Bronchial epithelial cell (primary cell): ENCODE measurements around the gene CEP104. TPM values are rescaled to one million over a fixed set of nuclear protein-coding genes. Genes with fewer than 3 reads are reported as not detected.

Experiments used
- DNase-seq: peaks from one replicate; pipeline ENCODE4 v3.0.0-alpha.2; 2010; ENCODE audit warnings: low read depth
- FAIRE-seq: peaks from 2 replicates; lab custom pipeline; 2011; peaks lifted over from hg19 to GRCh38; lab: Jason Lieb, UNC
- H3K27me3 ChIP-seq: 2 replicates; pipeline ENCODE4 v1.5.1; 2011; ENCODE audit warnings: low read length; ENCODE audit not compliant: control insufficient read depth, insufficient read depth
- H3K36me3 ChIP-seq: 2 replicates; pipeline ENCODE4 v1.5.1; 2011; ENCODE audit warnings: low read length; ENCODE audit not compliant: control insufficient read depth, insufficient read depth
- H3K4me3 ChIP-seq: 2 replicates; pipeline ENCODE4 v1.5.1; 2011; ENCODE audit warnings: mild to moderate bottlenecking, low read depth, low read length, control low read depth
- total RNA-seq: library from RNA; depleted of rRNA; stranded (reverse); fragments of >200 nt; gene quantifications from 2 replicates; pipeline ENCODE4 v1.2.1, GENCODE V29; 2014
- TF ChIP-seq, protein P1 (sequence below): IDR thresholded peaks from 2 replicates; pipeline ENCODE4 v1.5.1; 2011; ENCODE audit warnings: mild to moderate bottlenecking, moderate library complexity, low read length, control low read depth, inconsistent platforms; ENCODE audit not compliant: insufficient read depth, severe bottlenecking

CEP104 gene
- total RNA-seq, 1 donor from 2014 or later: 15.3 TPM

DNA sequence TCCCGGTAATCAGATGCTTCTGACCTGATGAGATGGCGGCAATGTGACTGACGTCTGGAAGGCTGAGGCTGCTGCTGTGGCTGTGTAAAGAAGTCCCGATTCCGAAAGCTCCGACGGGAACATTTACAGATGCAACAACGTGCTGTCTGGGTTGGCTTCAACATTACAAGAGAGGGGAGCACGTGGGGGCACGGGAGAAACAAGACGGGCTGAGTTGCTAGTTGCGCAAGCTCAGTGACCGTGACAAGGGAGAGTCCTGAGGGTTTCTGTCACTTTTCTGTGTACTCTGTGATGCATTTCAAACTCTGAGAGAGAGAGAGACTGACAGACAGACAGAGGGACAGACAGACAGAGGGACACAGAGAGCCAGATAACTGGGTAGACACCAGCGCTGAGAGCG is 35.1 kb downstream of the CEP104 start:
- FAIRE-seq (no peak), DNase-seq (no peak)
- no peaks in the 10 kb centered on the region for H3K27me3 ChIP-seq
- no peak overlapping the region for H3K4me3 ChIP-seq
- peaks cover 15% of the 10 kb centered on the region for H3K36me3 ChIP-seq
- TF ChIP-seq, protein P1, sequence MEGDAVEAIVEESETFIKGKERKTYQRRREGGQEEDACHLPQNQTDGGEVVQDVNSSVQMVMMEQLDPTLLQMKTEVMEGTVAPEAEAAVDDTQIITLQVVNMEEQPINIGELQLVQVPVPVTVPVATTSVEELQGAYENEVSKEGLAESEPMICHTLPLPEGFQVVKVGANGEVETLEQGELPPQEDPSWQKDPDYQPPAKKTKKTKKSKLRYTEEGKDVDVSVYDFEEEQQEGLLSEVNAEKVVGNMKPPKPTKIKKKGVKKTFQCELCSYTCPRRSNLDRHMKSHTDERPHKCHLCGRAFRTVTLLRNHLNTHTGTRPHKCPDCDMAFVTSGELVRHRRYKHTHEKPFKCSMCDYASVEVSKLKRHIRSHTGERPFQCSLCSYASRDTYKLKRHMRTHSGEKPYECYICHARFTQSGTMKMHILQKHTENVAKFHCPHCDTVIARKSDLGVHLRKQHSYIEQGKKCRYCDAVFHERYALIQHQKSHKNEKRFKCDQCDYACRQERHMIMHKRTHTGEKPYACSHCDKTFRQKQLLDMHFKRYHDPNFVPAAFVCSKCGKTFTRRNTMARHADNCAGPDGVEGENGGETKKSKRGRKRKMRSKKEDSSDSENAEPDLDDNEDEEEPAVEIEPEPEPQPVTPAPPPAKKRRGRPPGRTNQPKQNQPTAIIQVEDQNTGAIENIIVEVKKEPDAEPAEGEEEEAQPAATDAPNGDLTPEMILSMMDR: no peak

DNA sequence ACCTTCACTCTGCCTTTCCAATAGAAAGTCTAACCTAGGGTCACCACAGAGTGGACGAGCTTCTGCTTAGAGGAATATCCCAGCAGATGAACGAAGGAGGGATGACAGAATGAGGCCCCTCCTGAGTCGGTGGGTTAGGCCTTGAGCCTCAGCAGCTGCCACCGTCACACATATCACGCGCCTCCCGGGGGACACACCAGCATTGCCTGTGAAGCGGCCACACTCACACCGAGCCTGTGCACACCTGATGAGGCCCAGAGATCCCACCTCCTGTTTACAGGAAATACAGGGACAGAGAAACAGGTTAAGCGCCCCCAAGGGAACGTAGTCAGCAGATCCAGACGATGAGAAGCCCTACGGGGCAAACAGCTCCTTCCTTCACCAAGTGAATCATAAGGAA is 35.6 kb downstream of the CEP104 start:
- H3K4me3 ChIP-seq: no peak overlapping the region
- no peaks in the 10 kb centered on the region for H3K27me3 ChIP-seq
- no peak for DNase-seq
- FAIRE-seq: no peak
- H3K36me3 ChIP-seq: peaks cover 16% of the 10 kb centered on the region
- TF ChIP-seq, protein P1: no peak

DNA sequence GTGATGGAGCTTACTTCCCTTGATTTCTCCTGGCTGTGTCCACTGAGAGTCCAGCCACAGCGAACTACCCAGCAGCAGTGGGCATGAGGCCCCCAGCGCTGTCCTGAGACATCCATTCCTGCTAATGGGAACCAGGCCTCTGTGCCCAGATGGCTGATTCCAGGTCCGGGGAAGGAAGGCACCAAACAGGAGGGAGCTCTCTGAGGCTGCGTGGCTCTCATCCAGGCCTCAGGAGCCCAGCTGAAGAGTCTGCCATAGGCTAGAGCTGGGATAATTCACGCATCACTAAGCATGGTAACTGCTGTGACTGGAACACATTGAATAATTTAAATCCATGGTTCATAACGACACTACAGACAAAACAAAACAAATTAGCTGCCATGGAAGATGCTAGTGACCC is 36.0 kb downstream of the CEP104 start:
- FAIRE-seq (no peak), DNase-seq (no peak)
- no peak overlapping the region for H3K4me3 ChIP-seq
- no peaks in the 10 kb centered on the region for H3K27me3 ChIP-seq
- H3K36me3 ChIP-seq: peaks cover 18% of the 10 kb centered on the region
- TF ChIP-seq, protein P1: no peak

DNA sequence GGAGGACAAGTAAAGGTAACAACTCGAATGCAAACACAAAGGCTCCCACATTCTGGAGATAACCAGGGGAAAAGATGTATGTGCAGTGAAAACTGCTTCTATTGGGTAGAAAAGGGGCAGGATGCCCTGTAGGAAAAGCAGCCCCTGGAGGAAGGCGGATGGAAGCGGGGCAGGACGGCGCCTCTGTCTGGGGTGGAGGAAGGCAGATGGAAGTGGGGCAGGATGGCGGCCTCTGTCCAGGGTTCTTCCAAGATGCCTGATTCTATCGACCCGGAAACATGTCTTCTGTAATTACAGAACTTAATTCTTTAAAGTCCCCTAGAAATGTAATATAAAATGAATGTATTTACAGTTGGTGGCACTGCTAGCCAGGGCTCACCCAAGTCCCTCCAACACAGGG is 36.7 kb downstream of the CEP104 start:
- H3K36me3 ChIP-seq: peaks cover 17% of the 10 kb centered on the region
- DNase-seq: no peak

DNA sequence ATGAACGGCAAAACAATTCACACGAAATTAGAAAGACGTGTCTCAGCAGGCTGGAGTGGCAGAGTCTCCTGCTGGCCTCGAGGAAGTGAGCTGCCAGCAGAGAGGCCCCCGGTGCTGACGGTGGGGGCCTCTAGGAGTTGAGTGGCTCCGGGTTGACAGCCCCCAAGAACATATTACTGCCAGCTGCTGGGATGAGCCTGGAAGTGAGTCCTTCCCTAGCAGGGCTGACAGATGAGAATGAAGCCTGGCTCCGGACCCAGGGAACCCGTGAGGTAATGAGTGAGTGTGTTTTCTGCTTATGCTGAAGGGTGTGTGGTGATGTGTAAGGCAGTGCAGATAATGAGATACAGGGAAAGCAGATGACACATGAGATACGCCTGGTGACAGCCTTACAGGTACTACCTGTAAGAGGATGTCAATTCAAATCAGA is 37.2 kb downstream of the CEP104 start:
- TF ChIP-seq, protein P1: no peak
- DNase-seq (peak; percentile 59), FAIRE-seq (peak; percentile 23)
- peaks cover 21% of the 10 kb centered on the region for H3K36me3 ChIP-seq
- H3K4me3 ChIP-seq: no peak overlapping the region
- H3K27me3 ChIP-seq: no peaks in the 10 kb centered on the region

More for the DNA sequence above, 36.7 kb downstream of the CEP104 start:
- no peak for FAIRE-seq
- Histone ChIP-seq H3K4me3 (no peak overlapping the region), H3K27me3 (no peaks in the 10 kb centered on the region)
- TF ChIP-seq, protein P1: no peak
